ENCODE measurements around the gene ZNF503.

The ZNF503 gene

GRCh38 chr10:75353183-75353582 is 48.4 kb downstream of the ZNF503 start:
- DNase-seq (ENCODE audit: low spot score) = no peak

DNA sequence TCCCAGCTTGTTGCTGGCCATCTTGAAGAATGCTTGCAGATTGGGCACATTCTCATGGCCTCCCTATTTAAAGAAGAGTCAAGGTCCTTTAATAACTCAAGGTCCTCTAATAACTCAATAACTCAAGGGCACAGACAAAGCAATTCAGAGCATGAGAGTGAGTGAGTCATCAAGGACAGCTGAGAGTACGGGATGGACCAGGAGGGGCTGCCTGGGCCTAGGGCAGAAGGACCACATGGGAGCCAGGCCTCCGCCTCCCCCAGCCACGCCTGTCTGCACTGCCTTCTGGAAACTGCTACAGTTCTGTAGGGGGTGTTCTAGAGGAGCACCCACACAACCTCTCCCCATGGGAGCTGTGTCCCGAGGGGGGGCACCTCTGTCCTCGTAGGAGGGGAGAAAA is 48.9 kb downstream of the ZNF503 start:
- DNase-seq (ENCODE audit: low spot score) = peak; percentile 39

GRCh38 chr10:75351637-75352036 is 49.9 kb downstream of the ZNF503 start:
- DNase-seq (ENCODE audit: low spot score) = no peak

GRCh38 chr10:75350791-75351190 is 50.8 kb downstream of the ZNF503 start:
- peak; percentile 91 for DNase-seq (ENCODE audit: low spot score)

All from kidney tubule cell (primary cell).